ENCODE data around the gene SGPL1.
"Not testable (repeated sequence)": the region's sequence is repeated elsewhere in the genome, so short reads cannot be mapped to it uniquely, and the experiment has no call there.

The SGPL1 gene

GRCh38 chr10:70918851-70919530 lies 103.2 kb downstream of the SGPL1 start:
- peak in 3 of 51 donors; percentile 4 to 19 (median 5) for DNase-seq

DNA sequence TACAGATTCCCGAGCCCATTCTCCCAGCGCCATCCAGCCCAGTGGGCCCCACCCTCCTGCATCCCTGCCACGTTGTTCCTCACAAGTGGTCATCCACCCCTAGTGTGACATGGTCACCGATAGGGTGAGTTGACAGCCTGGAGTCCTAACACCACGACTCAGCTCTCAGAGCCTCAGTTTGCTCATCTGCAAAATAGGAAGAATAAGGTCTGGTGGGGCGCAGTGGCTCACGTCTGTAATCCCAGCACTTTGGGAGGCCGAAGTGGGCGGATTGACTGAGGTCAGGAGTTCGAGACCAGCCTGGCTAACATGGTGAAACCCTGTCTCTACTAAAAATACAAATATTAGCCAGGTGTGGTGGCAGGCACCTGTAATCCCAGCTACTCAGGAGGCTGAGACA lies 104.2 kb downstream of the SGPL1 start:
- not testable (repeated sequence) for DNase-seq

GRCh38 chr10:70920519-70920918 lies 104.8 kb downstream of the SGPL1 start:
- DNase-seq = no peak

GRCh38 chr10:70921285-70921684 lies 105.5 kb downstream of the SGPL1 start:
- no peak for DNase-seq

- DNase-seq = no peak
Observed at GRCh38 chr10:70923696-70924095, 107.9 kb downstream of the SGPL1 start.

DNA sequence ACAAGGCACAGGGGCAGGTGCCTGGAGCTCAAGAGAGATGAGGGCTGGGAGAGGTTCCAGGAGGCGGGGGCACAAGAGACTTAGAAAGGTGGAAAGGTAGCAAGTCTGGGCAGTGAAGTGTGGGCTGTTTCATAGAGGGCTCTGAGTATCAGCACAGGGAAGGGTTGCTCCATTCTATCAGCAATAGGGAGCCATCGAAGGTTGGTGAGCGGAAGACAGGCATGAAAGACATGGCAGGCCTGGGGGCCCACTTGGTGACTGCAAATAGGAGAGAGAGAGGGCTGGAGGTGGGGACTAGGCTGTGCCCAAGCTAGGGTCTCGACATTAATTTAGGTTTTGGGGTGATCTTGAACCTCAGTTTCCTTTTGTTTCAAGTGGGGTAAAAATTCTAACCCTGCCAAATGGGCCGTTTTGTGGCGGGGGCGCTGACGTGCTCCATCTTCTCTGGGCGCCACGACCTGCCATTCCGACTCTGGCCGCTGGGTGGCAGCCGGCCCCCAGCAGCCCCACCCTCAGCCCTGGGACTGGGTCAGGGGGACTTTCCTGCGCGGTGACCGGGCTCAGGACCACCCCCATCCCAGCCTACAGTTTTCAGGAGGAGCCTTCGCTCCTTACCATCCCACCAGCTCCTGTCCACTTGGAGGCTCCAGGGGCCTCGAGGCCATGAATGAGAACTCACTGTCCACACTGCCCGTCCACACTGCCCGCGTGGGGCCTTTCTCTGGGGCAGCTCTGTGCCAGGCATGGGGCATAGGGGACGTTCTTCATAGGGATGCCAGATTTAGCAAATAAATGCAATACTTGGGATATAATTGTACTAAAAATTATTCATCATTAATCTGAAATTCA lies 109.9 kb downstream of the SGPL1 start:
- peak in 31 of 51 donors; percentile 4 to 65 (median 22) for DNase-seq

- peak in 8 of 51 donors; percentile 2 to 49 (median 12) for DNase-seq
Observed at GRCh38 chr10:70926226-70927000, 110.7 kb downstream of the SGPL1 start.

GRCh38 chr10:70927189-70927943 lies 111.6 kb downstream of the SGPL1 start:
- DNase-seq = no peak

GRCh38 chr10:70928140-70928539 lies 112.4 kb downstream of the SGPL1 start:
- DNase-seq = no peak

DNA sequence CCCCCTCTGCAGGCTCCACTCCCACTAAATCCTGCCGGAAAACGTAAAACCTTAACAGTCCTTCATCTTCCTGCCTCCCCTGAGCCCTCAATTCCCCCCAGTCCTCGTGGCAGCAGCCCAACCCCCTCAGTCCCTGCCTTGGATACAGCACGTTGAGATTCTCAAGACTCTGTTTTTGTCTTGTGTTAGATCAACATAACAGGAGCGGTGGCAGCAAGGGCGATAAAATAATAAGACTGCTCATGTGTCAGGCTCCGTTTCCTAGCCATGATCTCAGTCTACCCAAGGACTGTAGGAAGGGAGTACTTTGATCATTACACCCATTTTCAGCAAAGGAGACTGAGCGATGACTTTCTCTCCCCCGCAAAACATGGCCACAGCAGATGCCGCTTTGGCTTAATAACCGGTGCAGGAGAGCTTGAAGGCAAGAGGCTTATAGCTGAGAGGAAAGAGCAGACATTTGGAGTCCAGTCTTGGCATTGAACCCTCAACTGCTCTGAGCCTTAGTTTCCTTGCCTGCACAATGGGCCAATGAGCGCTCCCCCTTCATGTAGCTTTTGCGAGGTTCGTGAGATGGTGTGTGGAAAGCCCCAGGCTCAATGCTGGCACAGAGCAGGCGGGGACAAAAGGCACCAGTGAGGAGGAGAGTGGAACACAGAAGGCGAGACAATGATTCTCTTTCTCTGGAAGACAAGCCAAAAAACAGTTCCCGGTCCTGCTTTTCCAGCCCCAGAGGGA lies 114.7 kb downstream of the SGPL1 start:
- no peak for DNase-seq

Measured in hypothalamus (tissue), 51 donors.